SK-N-SH (cell line): ENCODE data around the gene PFKP. TPM values are rescaled to one million over a fixed set of nuclear protein-coding genes. Genes with fewer than 3 reads are reported as not detected.
"Not testable (repeated sequence)": the region's sequence is repeated elsewhere in the genome, so short reads cannot be mapped to it uniquely, and the experiment has no call there.

Experiments
- CTCF ChIA-PET: fragments of 300-600, 350-600 bp; formaldehyde crosslinking; extraction: SDS; loops from one replicate; lab custom pipeline; 2021; lab: Yijun Ruan, JAX
- POLR2A ChIA-PET: fragments of 350-600 bp; sonication (Branson Sonifier 250); formaldehyde crosslinking; extraction: SDS; loops from one replicate; lab custom pipeline; 2020; ENCODE audit warnings: antibody characterized with exemption, inconsistent platforms; lab: Yijun Ruan, JAX
- DNase-seq: peaks from one replicate; pipeline ENCODE4 v3.0.0; 2012
- H2AFZ ChIP-seq: fragments of 200-600 bp; sonication (generic); 2 replicates; pipeline ENCODE4 v1.8.1; 2016; ENCODE audit warnings: antibody characterized with exemption, mild to moderate bottlenecking, low read depth
- H3F3A ChIP-seq: fragments of 200-600 bp; sonication (generic); replicated peaks from 2 replicates; pipeline ENCODE3; 2016; ENCODE audit warnings: antibody characterized with exemption, mild to moderate bottlenecking; ENCODE audit not compliant: insufficient read depth
- H3K27ac ChIP-seq, 2 experiments: fragments of 200-500 bp in 1 of 2; fragments of 200-600 bp in 1 of 2; sonication (Bioruptor generic) in 1 of 2; sonication (generic), shearing (Covaris generic) in 1 of 2; 2 replicates each; pipeline versions ENCODE4 v1.5.1 to v1.6.1; 2014 to 2016; ENCODE audit warnings: low read depth in 2 of 2, inconsistent platforms in 1 of 2, low read length in 1 of 2, mild to moderate bottlenecking in 1 of 2, mixed read lengths in 1 of 2
- H3K27me3 ChIP-seq: fragments of 200-600 bp; sonication (generic), shearing (Covaris generic); 2 replicates; pipeline ENCODE4 v1.6.1; 2016; ENCODE audit warnings: mixed run types; ENCODE audit not compliant: insufficient read depth
- H3K36me3 ChIP-seq, 2 experiments: fragments of 200-500 bp in 1 of 2; fragments of 200-600 bp in 1 of 2; sonication (Bioruptor generic) in 1 of 2; sonication (generic) in 1 of 2; replicated peaks in 1 of 2; 2 replicates each; pipeline versions ENCODE3 to v1.5.1; 2014 to 2016; ENCODE audit warnings: low read length in 1 of 2, mild to moderate bottlenecking in 1 of 2; ENCODE audit not compliant: insufficient read depth in 2 of 2, control insufficient read depth in 1 of 2
- H3K4me1 ChIP-seq, 2 experiments: fragments of 200-500 bp in 1 of 2; fragments of 200-600 bp in 1 of 2; sonication (Bioruptor generic) in 1 of 2; sonication (generic), shearing (Covaris generic) in 1 of 2; 2 replicates each; pipeline versions ENCODE4 v1.5.1 to v1.6.1; 2014 to 2016; ENCODE audit warnings: low read depth in 1 of 2, low read length in 1 of 2, mixed run types in 1 of 2; ENCODE audit not compliant: insufficient read depth in 2 of 2, control insufficient read depth in 1 of 2
- H3K4me2 ChIP-seq: fragments of 200-600 bp; sonication (generic), shearing (Covaris generic); 2 replicates; pipeline ENCODE4 v1.6.1; 2017; ENCODE audit warnings: mixed run types
- H3K4me3 ChIP-seq, 2 experiments: fragments of 200-500 bp in 1 of 2; fragments of 200-600 bp in 1 of 2; sonication (Bioruptor generic) in 1 of 2; sonication (generic), shearing (Covaris generic) in 1 of 2; 2 replicates each; pipeline versions ENCODE4 v1.5.1 to v1.8.1; 2014 to 2016; ENCODE audit warnings: low read depth in 2 of 2, inconsistent platforms in 1 of 2, low read length in 1 of 2, mild to moderate bottlenecking in 1 of 2, mixed read lengths in 1 of 2, moderate library complexity in 1 of 2
- H3K79me2 ChIP-seq: fragments of 200-600 bp; sonication (generic); 2 replicates; pipeline ENCODE4 v1.8.1; 2017; ENCODE audit warnings: mild to moderate bottlenecking; ENCODE audit not compliant: insufficient read depth
- H3K9ac ChIP-seq: fragments of 200-600 bp; sonication (generic); 2 replicates; pipeline ENCODE4 v1.6.1; 2017; ENCODE audit warnings: mixed run types
- H3K9me2 ChIP-seq: fragments of 200-600 bp; sonication (generic); 2 replicates; pipeline ENCODE4 v1.6.1; 2017; ENCODE audit warnings: mixed run types
- H3K9me3 ChIP-seq: fragments of 200-600 bp; sonication (generic); 2 replicates; pipeline ENCODE4 v1.6.1; 2017; ENCODE audit warnings: mixed run types, mild to moderate bottlenecking, moderate library complexity
- H4K20me1 ChIP-seq: fragments of 200-600 bp; sonication (generic); 2 replicates; pipeline ENCODE4 v1.6.1; 2017; ENCODE audit warnings: mild to moderate bottlenecking, mixed run types; ENCODE audit not compliant: insufficient read depth
- ELF1 ChIP-seq: IDR thresholded peaks from 2 replicates; pipeline ENCODE4 v1.4.0; 2012
- FOXM1 ChIP-seq: IDR thresholded peaks from 2 replicates; pipeline ENCODE4 v1.4.0; 2012; ENCODE audit warnings: low read depth, mild to moderate bottlenecking
- GABPA ChIP-seq: IDR thresholded peaks from 2 replicates; pipeline ENCODE4 v1.4.0; 2012; ENCODE audit warnings: low read depth, mild to moderate bottlenecking
- GATA2 ChIP-seq: sonication (generic); formaldehyde crosslinking; IDR thresholded peaks from 2 replicates; pipeline ENCODE4 v1.5.0; 2020; ENCODE audit warnings: mild to moderate bottlenecking, missing genetic modification reagents
- IRF3 ChIP-seq: fragments of 150-350 bp; IDR thresholded peaks from 2 replicates; pipeline ENCODE4 v1.6.1; 2016; ENCODE audit warnings: mild to moderate bottlenecking, low read depth, low read length
- MAX ChIP-seq: IDR thresholded peaks from 2 replicates; pipeline ENCODE4 v1.4.0; 2012; ENCODE audit warnings: low read depth
- MEF2A ChIP-seq: IDR thresholded peaks from 2 replicates; pipeline ENCODE4 v1.4.0; 2012; ENCODE audit warnings: low read depth, borderline replicate concordance
- NFIC ChIP-seq: IDR thresholded peaks from 2 replicates; pipeline ENCODE4 v1.4.0; 2012; ENCODE audit warnings: borderline replicate concordance
- RXRA ChIP-seq: IDR thresholded peaks from 2 replicates; pipeline ENCODE4 v1.4.0; 2012; ENCODE audit warnings: low read depth, mild to moderate bottlenecking, borderline replicate concordance
- SIN3A ChIP-seq: IDR thresholded peaks from 2 replicates; pipeline ENCODE4 v1.6.1; 2012; ENCODE audit warnings: low read depth, mild to moderate bottlenecking, low read length, moderate library complexity, borderline replicate concordance
- TEAD4 ChIP-seq: IDR thresholded peaks from 2 replicates; pipeline ENCODE4 v1.4.0; 2012; ENCODE audit warnings: mild to moderate bottlenecking, borderline replicate concordance; ENCODE audit not compliant: insufficient read depth
- ZBTB33 ChIP-seq: IDR thresholded peaks from 2 replicates; pipeline ENCODE4 v1.4.0; 2012; ENCODE audit warnings: low read depth, borderline replicate concordance
- WGBS: methylation state at CpG from one replicate; pipeline ENCODE4 v1.1.6; 2017; ENCODE audit warnings: low lambda C conversion rate; 5-methylcytosine and 5-hydroxymethylcytosine counted together
- polyA plus RNA-seq, 3 experiments: library from polyadenylated mRNA; depleted of rRNA; stranded (reverse); fragments of >200 nt; gene quantifications; 2 replicates each; pipeline ENCODE4 v1.2.3, GENCODE V29; 2012

The PFKP gene
- polyA plus RNA-seq, 1 of the 3 experiments (the other 2 are of a cell fraction): 175 TPM

- Histone ChIP-seq H3K4me3 (no peak overlapping the region), H3K9me3 (no peaks in the 10 kb centered on the region), H3K9me2 (no peaks in the 10 kb centered on the region), H2AFZ (no peak overlapping the region), H3K4me2 (no peak overlapping the region), H4K20me1 (no peaks in the 10 kb centered on the region), H3K27ac (no peak overlapping the region), H3K79me2 (peaks cover 61% of the 10 kb centered on the region), H3F3A (peaks cover 32% of the 10 kb centered on the region), H3K36me3 (peaks cover 48 to 62% of the 10 kb centered on the region in 2 experiments), H3K9ac (no peak overlapping the region), H3K27me3 (no peaks in the 10 kb centered on the region), H3K4me1 (peaks cover 0 to 6% of the 10 kb centered on the region in 2 experiments; a peak in 1 of 4 replicates)
- POLR2A ChIA-PET: no interaction called here
- no peak for DNase-seq
- TF ChIP-seq FOXM1 (no peak), MAX (no peak)
- CTCF ChIA-PET: no interaction called here
- 96% methylated on average over 12 of the region's 20 CpGs for WGBS
Observed at GRCh38 chr10:3105166-3105565, 37.8 kb downstream of the PFKP start.

- peak overlapping the region in 1 of 2 experiments; percentile 22; a peak in 1 of 4 replicates for H3K27ac ChIP-seq
- TF ChIP-seq GABPA: no peak
- TF ChIP-seq RXRA: no peak
- no peak for TF ChIP-seq IRF3
- TF ChIP-seq NFIC: no peak
- no peak for TF ChIP-seq MEF2A
- TF ChIP-seq GATA2 (CRISPR knock-in tag): no peak
- TF ChIP-seq ZBTB33: no peak
- TF ChIP-seq SIN3A: no peak
- no peak for TF ChIP-seq TEAD4
- no peak for TF ChIP-seq ELF1
- no peaks in the 10 kb centered on the region; the same call in 1 of the 2 replicates for H4K20me1 ChIP-seq
- no peak overlapping the region for H3K4me3 ChIP-seq
- H3K9me3 ChIP-seq: no peaks in the 10 kb centered on the region
- H3K79me2 ChIP-seq: peaks cover 60% of the 10 kb centered on the region
- 95% methylated on average over 17 of the region's 20 CpGs for whole genome bisulfite sequencing
- H2AFZ ChIP-seq: no peak overlapping the region
- CTCF ChIA-PET: no interaction called here
- H3K4me1 ChIP-seq: peaks cover 0 to 6% of the 10 kb centered on the region in 2 experiments; a peak in 2 of 4 replicates
- peaks cover 32% of the 10 kb centered on the region for H3F3A ChIP-seq
- no peak for DNase-seq
- POLR2A ChIA-PET: no interaction called here
- H3K9me2 ChIP-seq: no peaks in the 10 kb centered on the region
- no peak overlapping the region for H3K9ac ChIP-seq
- no peak overlapping the region for H3K4me2 ChIP-seq
- peaks cover 48 to 56% of the 10 kb centered on the region in 2 experiments for H3K36me3 ChIP-seq
- no peaks in the 10 kb centered on the region for H3K27me3 ChIP-seq
Observed at GRCh38 chr10:3105905-3106304, 38.6 kb downstream of the PFKP start.

GRCh38 chr10:3106328-3106727 is 39.0 kb downstream of the PFKP start:
- H3K27ac ChIP-seq: not testable (repeated sequence)
- peaks cover 48 to 52% of the 10 kb centered on the region in 2 experiments for H3K36me3 ChIP-seq

More at GRCh38 chr10:3106328-3106727, 39.0 kb downstream of the PFKP start:
- H3K9me3 ChIP-seq, H3K4me1 ChIP-seq, H3K9ac ChIP-seq, H2AFZ ChIP-seq, H3K4me2 ChIP-seq, DNase-seq, H3K4me3 ChIP-seq, H4K20me1 ChIP-seq, H3K9me2 ChIP-seq, POLR2A ChIA-PET, H3K27me3 ChIP-seq: not testable (repeated sequence)
- Histone ChIP-seq H3K79me2 (peaks cover 60% of the 10 kb centered on the region), H3F3A (peaks cover 32% of the 10 kb centered on the region)
- WGBS: 100% methylated on average over 2 of the region's 10 CpGs
- CTCF ChIA-PET: interaction anchor here (1.2 kb wide), 1 partner anchor 13 kb away, joined by 3 read pairs; no protein-coding TSS in a partner anchor
